Pancreas (tissue), 10 donors: ENCODE results near the gene OR2AG2. TPM values are rescaled to one million over a fixed set of nuclear protein-coding genes. Genes with fewer than 3 reads are reported as not detected.

ENCODE experiments used
- ATAC-seq, 4 donors: fragments of 200-7000 bp; cut with Tn5 transposase; one replicate each; pipeline versions ENCODE4 v1.8.0 to v1.9.1; 2020; ENCODE audit warnings: mild to moderate bottlenecking in 4 of 4, moderate library complexity in 4 of 4
- DNase-seq, 6 donors: peaks; one replicate each; pipeline ENCODE4 v3.0.0-alpha.2; 2020
- FAIRE-seq: peaks from 2 replicates; lab custom pipeline; 2012; peaks lifted over from hg19 to GRCh38; lab: Jason Lieb, UNC
- H3K27ac ChIP-seq, 4 donors: fragments of 200-600 bp; sonication (generic); 1 replicate in 3 of 4; 2 replicates in 1 of 4; pipeline versions ENCODE4 v1.5.0 to v1.8.0; 2020
- H3K27me3 ChIP-seq, 4 donors: fragments of 200-600 bp; one replicate each; pipeline ENCODE4 v1.8.0; 2021
- H3K36me3 ChIP-seq, 3 donors: fragments of 200-600 bp; sonication (generic) in 1 of 3; one replicate each; pipeline versions ENCODE4 v1.5.0 to v1.8.0; 2020 to 2021
- H3K4me1 ChIP-seq, 3 donors: fragments of 200-600 bp; one replicate each; pipeline ENCODE4 v1.8.0; 2021
- H3K4me3 ChIP-seq, 4 donors: fragments of 200-600 bp; sonication (generic) in 2 of 4; one replicate each; pipeline versions ENCODE4 v1.5.0 to v1.8.0; 2020 to 2021
- H3K9me3 ChIP-seq, 4 donors: fragments of 200-600 bp; one replicate each; pipeline ENCODE4 v1.8.0; 2021
- WGBS, 2 donors: extraction: QIAGEN DNeasy Blood & Tissue Kit; methylation state at CpG; one replicate each; pipeline ENCODE4 v1.1.7; 2013; 5-methylcytosine and 5-hydroxymethylcytosine counted together
- intact Hi-C, 3 donors: fragments of 100-400 bp; cut with DNase I; formaldehyde crosslinking; loops; one replicate each; pipeline versions ENCODE4 v1.11.1 to v1.14.2; 2022
- polyA plus RNA-seq, 2 donors: library from polyadenylated mRNA; stranded (reverse); fragments of 200-250 nt; gene quantifications; one replicate each; pipeline ENCODE4 v1.2.3, GENCODE V29; 2013
- total RNA-seq, 6 donors: library from RNA; stranded (reverse); fragmentation: NEBNext Ultra II Directional in 4 of 6; extraction: Animal tissue kit (Norgen Biotek cat#: 25700) in 4 of 6; gene quantifications; one replicate each; pipeline versions ENCODE4 v1.2.1 to v1.2.4, GENCODE V29; 2021 to 2023
- TF ChIP-seq, protein P1 (sequence below), 4 donors: fragments of 200-600 bp; sonication (generic) in 3 of 4; IDR thresholded peaks; one replicate each; pipeline versions ENCODE4 v1.5.0 to v1.8.0; 2021; ENCODE audit warnings: antibody characterized with exemption in 4 of 4
- donor health status: healthy with polysubstance abuse.
- donor health status: DM: no; HTN: no; CAD: no; lungs with moderate emphysema.
- donor health status: DM: no; HTN: no; CAD: no.
- donor health status: control.
- donor health status: control.
- donor health status: Bipolar disorder and iron deficiency.
- donor health status: DM: yes; HTN: yes; CAD: no.
- donor health status: DM: no; HTN: no; CAD: no.
- donor health status: DM: no; HTN: no; CAD: no.
- donor health status: DM: yes; HTN: yes; CAD: no.

OR2AG2 gene
- total and polyA plus RNA-seq, 8 donors: 0.08 to 0.17 (median 0.12) TPM; not detected in 3

- H3K4me1 ChIP-seq: no peaks in the 10 kb centered on the region
- H3K9me3 ChIP-seq: no peaks in the 10 kb centered on the region
- no peak for ATAC-seq
- TF ChIP-seq, protein P1, sequence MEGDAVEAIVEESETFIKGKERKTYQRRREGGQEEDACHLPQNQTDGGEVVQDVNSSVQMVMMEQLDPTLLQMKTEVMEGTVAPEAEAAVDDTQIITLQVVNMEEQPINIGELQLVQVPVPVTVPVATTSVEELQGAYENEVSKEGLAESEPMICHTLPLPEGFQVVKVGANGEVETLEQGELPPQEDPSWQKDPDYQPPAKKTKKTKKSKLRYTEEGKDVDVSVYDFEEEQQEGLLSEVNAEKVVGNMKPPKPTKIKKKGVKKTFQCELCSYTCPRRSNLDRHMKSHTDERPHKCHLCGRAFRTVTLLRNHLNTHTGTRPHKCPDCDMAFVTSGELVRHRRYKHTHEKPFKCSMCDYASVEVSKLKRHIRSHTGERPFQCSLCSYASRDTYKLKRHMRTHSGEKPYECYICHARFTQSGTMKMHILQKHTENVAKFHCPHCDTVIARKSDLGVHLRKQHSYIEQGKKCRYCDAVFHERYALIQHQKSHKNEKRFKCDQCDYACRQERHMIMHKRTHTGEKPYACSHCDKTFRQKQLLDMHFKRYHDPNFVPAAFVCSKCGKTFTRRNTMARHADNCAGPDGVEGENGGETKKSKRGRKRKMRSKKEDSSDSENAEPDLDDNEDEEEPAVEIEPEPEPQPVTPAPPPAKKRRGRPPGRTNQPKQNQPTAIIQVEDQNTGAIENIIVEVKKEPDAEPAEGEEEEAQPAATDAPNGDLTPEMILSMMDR (IDR thresholded peaks at IDR 0.05): no peak
- no peak overlapping the region for H3K4me3 ChIP-seq
- H3K36me3 ChIP-seq: no peaks in the 10 kb centered on the region
- H3K27me3 ChIP-seq: no peaks in the 10 kb centered on the region
- FAIRE-seq: no peak
- intact Hi-C loops: no loop called here
- WGBS, 2 donors: 79 to 90% methylated on average over 3 of the region's 3 CpGs
- no peak for DNase-seq
- no peak overlapping the region for H3K27ac ChIP-seq
Observed at GRCh38 chr11:6717426-6717825, 54.4 kb downstream of the OR2AG2 start.

Other genes starting within 250 kb of the OR2AG2 start
- 10 to 100 TPM in 2 of 6 donors, 1 to 10 TPM in 4; 6.3 to 15.0 (median 8.7) TPM for gene RRP8, start 168.4 kb downstream of the OR2AG2 start, total RNA-seq
- 10 to 100 TPM; 16.6 to 25.0 TPM for gene RRP8, start 168.4 kb downstream of the OR2AG2 start, polyA plus RNA-seq
- 10 to 100 TPM; 47.9 to 90.0 (median 67.4) TPM for gene ILK, start 168.2 kb downstream of the OR2AG2 start, total RNA-seq
- gene ILK, start 168.2 kb downstream of the OR2AG2 start, polyA plus RNA-seq: 100 to 1,000 TPM in 1 of 2 donors, 10 to 100 TPM in 1; 98.5 to 137 TPM
- 10 to 100 TPM; 53.5 to 96.7 (median 75.6) TPM for gene TAF10, start 159.8 kb downstream of the OR2AG2 start, total RNA-seq
- gene TAF10, start 159.8 kb downstream of the OR2AG2 start, polyA plus RNA-seq: 100 to 1,000 TPM; 116 TPM
- 10 to 100 TPM; 19.6 to 88.6 (median 24.6) TPM for gene TPP1, start 152.6 kb downstream of the OR2AG2 start, total RNA-seq
- gene TPP1, start 152.6 kb downstream of the OR2AG2 start, polyA plus RNA-seq: 10 to 100 TPM; 21.0 to 33.0 TPM
- gene DCHS1, start 116.2 kb downstream of the OR2AG2 start, total RNA-seq: 1 to 10 TPM; 2.3 to 4.1 (median 3.3) TPM
- 1 to 10 TPM; 4.0 to 4.8 TPM for gene DCHS1, start 116.2 kb downstream of the OR2AG2 start, polyA plus RNA-seq
- 10 to 100 TPM; 10.6 to 24.5 (median 19.8) TPM for gene MRPL17, start 88.6 kb downstream of the OR2AG2 start, total RNA-seq
- gene MRPL17, start 88.6 kb downstream of the OR2AG2 start, polyA plus RNA-seq: 10 to 100 TPM; 33.6 to 33.8 TPM
- not detected for gene OR2AG1, start 11.0 kb upstream of the OR2AG2 start, total RNA-seq
- not detected for gene OR2AG1, start 11.0 kb upstream of the OR2AG2 start, polyA plus RNA-seq
- under 1 TPM; 0.06 to 0.39 (median 0.16) TPM for gene OR6A2, start 27.7 kb upstream of the OR2AG2 start, total RNA-seq
- gene OR6A2, start 27.7 kb upstream of the OR2AG2 start, polyA plus RNA-seq: not detected
- not detected for gene OR10A5, start 73.7 kb upstream of the OR2AG2 start, total RNA-seq
- not detected for gene OR10A5, start 73.7 kb upstream of the OR2AG2 start, polyA plus RNA-seq
- gene OR10A2, start 91.1 kb upstream of the OR2AG2 start, total RNA-seq: not detected
- not detected for gene OR10A2, start 91.1 kb upstream of the OR2AG2 start, polyA plus RNA-seq
- gene OR10A4, start 104.6 kb upstream of the OR2AG2 start, total RNA-seq: not detected
- gene OR10A4, start 104.6 kb upstream of the OR2AG2 start, polyA plus RNA-seq: not detected
- gene OR2D2, start 120.5 kb upstream of the OR2AG2 start, total RNA-seq: under 1 TPM in 4 of 6 donors, not detected in 2; 0.19 to 0.28 (median 0.20) TPM
- gene OR2D2, start 120.5 kb upstream of the OR2AG2 start, polyA plus RNA-seq: not detected
- gene OR2D3, start 149.0 kb upstream of the OR2AG2 start, total RNA-seq: not detected
- gene OR2D3, start 149.0 kb upstream of the OR2AG2 start, polyA plus RNA-seq: not detected
- 1 to 10 TPM; 1.7 to 4.5 (median 2.7) TPM for gene ZNF215, start 154.4 kb upstream of the OR2AG2 start, total RNA-seq
- 1 to 10 TPM; 1.6 TPM for gene ZNF215, start 154.4 kb upstream of the OR2AG2 start, polyA plus RNA-seq
- 1 to 10 TPM in 5 of 6 donors, under 1 TPM in 1; 0.88 to 4.3 (median 1.8) TPM for gene ZNF214, start 248.4 kb upstream of the OR2AG2 start, total RNA-seq
- gene ZNF214, start 248.4 kb upstream of the OR2AG2 start, polyA plus RNA-seq: 1 to 10 TPM in 1 of 2 donors, under 1 TPM in 1; 0.34 to 1.1 TPM
- gene NLRP14, start 248.5 kb upstream of the OR2AG2 start, total RNA-seq: under 1 TPM in 4 of 6 donors, not detected in 2; 0.06 to 0.09 (median 0.07) TPM
- gene NLRP14, start 248.5 kb upstream of the OR2AG2 start, polyA plus RNA-seq: under 1 TPM in 1 of 2 donors, not detected in 1; 0.07 TPM